ENCODE results near the gene NUTF2. TPM values are rescaled to one million over a fixed set of nuclear protein-coding genes. Genes with fewer than 3 reads are reported as not detected.

Gene NUTF2
- total and polyA plus RNA-seq, 2 donors (not counting 1 experiment from before 2014, with no cell fraction given) = 127 to 310 TPM

DNA sequence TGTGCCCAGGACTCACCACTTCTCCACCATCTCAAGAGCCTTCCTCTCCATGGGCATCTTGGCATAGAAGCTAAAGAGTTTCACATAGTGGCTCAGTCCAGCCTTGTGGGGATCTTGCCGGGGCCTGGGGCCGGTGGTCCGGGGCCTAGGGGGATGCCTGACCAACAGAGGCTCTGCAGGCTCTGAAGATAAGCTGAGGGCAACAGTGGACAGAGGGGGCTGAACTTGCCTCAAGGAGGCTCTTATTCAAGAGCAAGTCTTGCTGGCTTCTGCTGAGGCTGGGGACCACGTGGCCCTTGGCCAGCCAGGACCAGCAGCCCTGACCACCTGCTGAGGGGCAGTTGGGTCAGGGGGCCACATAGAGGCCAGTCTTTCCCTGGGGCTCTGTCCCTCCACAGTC, 18.1 kb upstream of the NUTF2 start:
- Histone ChIP-seq H3K9ac (ENCODE audit: insufficient read depth, low read length) (no peak overlapping the region), H3K27ac (ENCODE audit: insufficient read depth, low read length) (no peak overlapping the region), H3K4me2 (ENCODE audit: extremely low read depth, insufficient read depth, low read length) (no peak overlapping the region), H4K20me1 (ENCODE audit: control insufficient read depth, extremely low read depth, insufficient read depth, low read length) (no peaks in the 10 kb centered on the region), H3K27me3 (ENCODE audit: control insufficient read depth, insufficient read depth, low read length) (no peaks in the 10 kb centered on the region), H2AFZ (ENCODE audit: low read length) (no peak overlapping the region), H3K4me1 (ENCODE audit: control insufficient read depth, extremely low read depth, insufficient read depth, low read length) (peaks cover 3% of the 10 kb centered on the region), H3K9me3 (ENCODE audit: control insufficient read depth, insufficient read depth, low read depth, low read length) (no peaks in the 10 kb centered on the region), H3K36me3 (ENCODE audit: control insufficient read depth, insufficient read depth, low read length) (peaks cover 36% of the 10 kb centered on the region), H3K4me3 (replicated peaks in 1 of 4; ENCODE audit: control extremely low read depth in 1 of 4, insufficient read depth in 1 of 4, low read depth in 3 of 4, low read length in 4 of 4) (no peak overlapping the region), H3K79me2 (ENCODE audit: control insufficient read depth, insufficient read depth, low read length) (peaks cover 17% of the 10 kb centered on the region)
- TF ChIP-seq, protein P1, sequence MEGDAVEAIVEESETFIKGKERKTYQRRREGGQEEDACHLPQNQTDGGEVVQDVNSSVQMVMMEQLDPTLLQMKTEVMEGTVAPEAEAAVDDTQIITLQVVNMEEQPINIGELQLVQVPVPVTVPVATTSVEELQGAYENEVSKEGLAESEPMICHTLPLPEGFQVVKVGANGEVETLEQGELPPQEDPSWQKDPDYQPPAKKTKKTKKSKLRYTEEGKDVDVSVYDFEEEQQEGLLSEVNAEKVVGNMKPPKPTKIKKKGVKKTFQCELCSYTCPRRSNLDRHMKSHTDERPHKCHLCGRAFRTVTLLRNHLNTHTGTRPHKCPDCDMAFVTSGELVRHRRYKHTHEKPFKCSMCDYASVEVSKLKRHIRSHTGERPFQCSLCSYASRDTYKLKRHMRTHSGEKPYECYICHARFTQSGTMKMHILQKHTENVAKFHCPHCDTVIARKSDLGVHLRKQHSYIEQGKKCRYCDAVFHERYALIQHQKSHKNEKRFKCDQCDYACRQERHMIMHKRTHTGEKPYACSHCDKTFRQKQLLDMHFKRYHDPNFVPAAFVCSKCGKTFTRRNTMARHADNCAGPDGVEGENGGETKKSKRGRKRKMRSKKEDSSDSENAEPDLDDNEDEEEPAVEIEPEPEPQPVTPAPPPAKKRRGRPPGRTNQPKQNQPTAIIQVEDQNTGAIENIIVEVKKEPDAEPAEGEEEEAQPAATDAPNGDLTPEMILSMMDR (conservative IDR thresholded peaks at IDR 0.05 in 1 of 2, IDR thresholded peaks at IDR 0.05 in 1 of 2; ENCODE audit: low read depth in 1 of 2, low read length in 2 of 2) = no peak
- TF ChIP-seq EZH2 (IDR thresholded peaks at IDR 0.05; ENCODE audit: low read length, missing control alignments) = no peak
- no peak for DNase-seq (ENCODE audit: low read depth in 2 of 2)

DNA sequence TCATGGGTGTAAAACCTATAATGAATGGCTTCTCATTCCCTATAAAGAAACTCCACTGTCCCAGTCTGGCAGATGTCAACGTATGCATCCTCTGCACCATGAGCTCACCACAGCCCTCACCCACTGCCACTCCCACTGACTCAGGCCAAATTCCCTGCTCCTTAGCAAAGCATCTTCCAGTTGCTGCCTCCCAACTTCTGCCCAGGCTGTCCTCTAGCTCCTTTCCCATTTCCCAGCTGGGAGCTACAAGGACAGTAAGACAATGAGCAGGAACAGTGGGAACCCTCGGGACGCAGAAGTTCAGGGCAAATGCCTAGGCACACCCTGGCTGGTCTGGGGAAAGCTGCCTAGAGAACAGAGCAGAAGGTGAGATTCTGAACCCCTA, 13.7 kb upstream of the NUTF2 start:
- H3K27ac ChIP-seq (ENCODE audit: insufficient read depth, low read length) = peak overlapping the region; percentile 91
- TF ChIP-seq, protein P1 (conservative IDR thresholded peaks at IDR 0.05 in 1 of 2, IDR thresholded peaks at IDR 0.05 in 1 of 2; ENCODE audit: low read depth in 1 of 2, low read length in 2 of 2) = no peak
- no peak for TF ChIP-seq EZH2 (IDR thresholded peaks at IDR 0.05; ENCODE audit: low read length, missing control alignments)
- H3K9me3 ChIP-seq (ENCODE audit: control insufficient read depth, insufficient read depth, low read depth, low read length) = no peaks in the 10 kb centered on the region
- peaks cover 32% of the 10 kb centered on the region for H3K36me3 ChIP-seq (ENCODE audit: control insufficient read depth, insufficient read depth, low read length)
- peak overlapping the region; percentile 31 for H2AFZ ChIP-seq (ENCODE audit: low read length)
- peaks cover 17% of the 10 kb centered on the region for H3K79me2 ChIP-seq (ENCODE audit: control insufficient read depth, insufficient read depth, low read length)
- peak; percentile 43 to 77 for DNase-seq (ENCODE audit: low read depth in 2 of 2)
- peak overlapping the region; percentile 91 for H3K9ac ChIP-seq (ENCODE audit: insufficient read depth, low read length)
- no peaks in the 10 kb centered on the region for H4K20me1 ChIP-seq (ENCODE audit: control insufficient read depth, extremely low read depth, insufficient read depth, low read length)
- H3K4me2 ChIP-seq (ENCODE audit: extremely low read depth, insufficient read depth, low read length) = peak overlapping the region; percentile 98
- no peaks in the 10 kb centered on the region for H3K27me3 ChIP-seq (ENCODE audit: control insufficient read depth, insufficient read depth, low read length)
- H3K4me3 ChIP-seq (replicated peaks in 1 of 4; ENCODE audit: control extremely low read depth in 1 of 4, insufficient read depth in 1 of 4, low read depth in 3 of 4, low read length in 4 of 4) = peak overlapping the region; percentile 83 to 93 (median 88)
- peaks cover 3% of the 10 kb centered on the region for H3K4me1 ChIP-seq (ENCODE audit: control insufficient read depth, extremely low read depth, insufficient read depth, low read length)

DNA sequence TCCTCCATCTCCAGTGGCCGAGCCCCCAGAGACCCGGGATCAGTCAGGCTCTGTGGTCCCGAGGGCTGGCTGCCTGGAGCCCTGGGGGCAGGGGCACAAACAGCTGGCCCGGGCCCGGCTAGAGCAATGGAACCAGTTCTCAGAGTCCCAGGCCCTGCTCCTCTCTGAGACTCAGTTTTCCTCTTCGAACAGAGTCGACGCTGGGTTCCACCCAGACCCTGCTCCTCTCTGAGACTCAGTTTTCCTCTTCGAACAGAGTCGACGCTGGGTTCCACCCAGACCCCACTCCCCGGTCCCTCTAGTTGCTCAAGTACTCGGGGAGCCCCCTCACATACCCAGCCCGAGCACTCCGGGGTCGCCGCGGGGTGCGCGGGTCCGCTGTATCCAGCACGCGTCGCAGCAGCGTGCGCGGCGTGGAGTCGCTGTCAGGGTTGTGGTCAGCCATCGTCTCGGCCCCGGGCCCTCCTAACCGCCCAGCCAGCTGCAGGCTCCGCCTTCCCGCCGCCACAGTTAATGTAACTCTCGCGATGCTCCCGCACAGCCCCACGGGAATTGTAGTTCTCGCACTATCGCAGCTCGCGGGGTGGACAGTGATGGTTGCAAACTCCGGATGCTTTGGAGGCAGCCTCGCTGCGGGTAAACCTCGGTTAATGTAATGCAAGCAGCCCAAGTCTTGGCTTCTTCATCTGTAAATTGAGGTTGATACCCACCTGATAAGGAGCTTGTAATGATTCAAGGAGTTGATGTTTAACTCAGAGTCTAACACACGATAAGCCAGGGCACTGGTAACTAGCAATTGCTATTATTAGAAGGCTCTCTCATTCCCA, 13.1 kb upstream of the NUTF2 start:
- H3K79me2 ChIP-seq (ENCODE audit: control insufficient read depth, insufficient read depth, low read length) = peaks cover 17% of the 10 kb centered on the region
- peak overlapping the region; percentile 98 for H3K4me2 ChIP-seq (ENCODE audit: extremely low read depth, insufficient read depth, low read length)
- no peaks in the 10 kb centered on the region for H3K27me3 ChIP-seq (ENCODE audit: control insufficient read depth, insufficient read depth, low read length)
- H3K4me1 ChIP-seq (ENCODE audit: control insufficient read depth, extremely low read depth, insufficient read depth, low read length) = peaks cover 3% of the 10 kb centered on the region
- peak overlapping the region; percentile 94 for H2AFZ ChIP-seq (ENCODE audit: low read length)
- no peak for TF ChIP-seq EZH2 (IDR thresholded peaks at IDR 0.05; ENCODE audit: low read length, missing control alignments)
- TF ChIP-seq, protein P1 (conservative IDR thresholded peaks at IDR 0.05 in 1 of 2, IDR thresholded peaks at IDR 0.05 in 1 of 2; ENCODE audit: low read depth in 1 of 2, low read length in 2 of 2) = no peak
- H3K9ac ChIP-seq (ENCODE audit: insufficient read depth, low read length) = peak overlapping the region; percentile 91
- H3K9me3 ChIP-seq (ENCODE audit: control insufficient read depth, insufficient read depth, low read depth, low read length) = no peaks in the 10 kb centered on the region
- H3K27ac ChIP-seq (ENCODE audit: insufficient read depth, low read length) = peak overlapping the region; percentile 91
- DNase-seq (ENCODE audit: low read depth in 2 of 2) = peak; percentile 78 to 87
- no peaks in the 10 kb centered on the region for H4K20me1 ChIP-seq (ENCODE audit: control insufficient read depth, extremely low read depth, insufficient read depth, low read length)
- peaks cover 29% of the 10 kb centered on the region for H3K36me3 ChIP-seq (ENCODE audit: control insufficient read depth, insufficient read depth, low read length)
- H3K4me3 ChIP-seq (replicated peaks in 1 of 4; ENCODE audit: control extremely low read depth in 1 of 4, insufficient read depth in 1 of 4, low read depth in 3 of 4, low read length in 4 of 4) = peak overlapping the region; percentile 83 to 93 (median 88)

Measured in fibroblast of lung (primary cell).